Measurements from ENCODE around the gene WDR59. TPM values are rescaled to one million over a fixed set of nuclear protein-coding genes. Genes with fewer than 3 reads are reported as not detected.

The WDR59 gene
- polyA plus RNA-seq, 2 of the 4 experiments (the other 2 are of a cell fraction), result 33.4 to 52.2 TPM

GRCh38 chr16:74862743-74863244, 122.1 kb downstream of the WDR59 start:
- 19% methylated on average over 10 of the region's 10 CpGs for WGBS (ENCODE audit: missing lambda C conversion rate)
- DNase-seq (ENCODE audit: low read depth in 1 of 2, low spot score in 1 of 2) (peak; percentile 63 to 69), ATAC-seq (peak; percentile 88 to 89), FAIRE-seq (no peak)
- no peaks in the 10 kb centered on the region for H3K9me3 ChIP-seq
- H3K4me3 ChIP-seq, result no peak overlapping the region
- no peak overlapping the region for H3K27ac ChIP-seq
- no peak overlapping the region for H3K4me2 ChIP-seq
- peak; percentile 97 for TF ChIP-seq CTCF (IDR thresholded peaks at IDR 0.05)
- no peak for TF ChIP-seq ESRRA (IDR thresholded peaks at IDR 0.05; ENCODE audit: borderline replicate concordance, low read length)
- no peak for TF ChIP-seq HOXB13 (CRISPR knock-in tag; IDR thresholded peaks at IDR 0.05; ENCODE audit: low read depth)
- peak; percentile 92 for TF ChIP-seq SMC3 (IDR thresholded peaks at IDR 0.05)
- no peak for TF ChIP-seq CHD4 (IDR thresholded peaks at IDR 0.05; ENCODE audit: borderline replicate concordance)
- peak; percentile 94 to 98 for TF ChIP-seq RAD21 (conservative IDR thresholded peaks at IDR 0.05 in 1 of 2, IDR thresholded peaks at IDR 0.05 in 1 of 2)
- no peak for TF ChIP-seq REST (IDR thresholded peaks at IDR 0.05)
- ChIA-PET POLR2A (interaction anchor here (0.6 to 1.5 kb wide), 3 partner anchors 89 to 211 kb away, joined by 3 to 4 read pairs (median 3); partner anchors contain the start of genes FA2H and RFWD3), CTCF (interaction anchor here (0.5 to 7.3 kb wide), 93 partner anchors 8 to 558 kb away, joined by 3 to 176 read pairs (median 6); partner anchors contain the start of genes FA2H, MLKL and RFWD3)
- H3K4me1 ChIP-seq, result no peaks in the 10 kb centered on the region

GRCh38 chr16:74852500-74852875, 132.4 kb downstream of the WDR59 start:
- DNase-seq (ENCODE audit: low read depth in 1 of 2, low spot score in 1 of 2), result no peak
- TF ChIP-seq HDAC2 (IDR thresholded peaks at IDR 0.05) (no peak), CHD4 (IDR thresholded peaks at IDR 0.05; ENCODE audit: borderline replicate concordance) (no peak), GATA3 (IDR thresholded peaks at IDR 0.05; ENCODE audit: borderline replicate concordance) (no peak), MAX (IDR thresholded peaks at IDR 0.05) (no peak), CBX8 (IDR thresholded peaks at IDR 0.05) (no peak), EHMT2 (IDR thresholded peaks at IDR 0.05; ENCODE audit: low read depth) (no peak), JUNB (IDR thresholded peaks at IDR 0.05) (no peak), ATOH8 (CRISPR knock-in tag; IDR thresholded peaks at IDR 0.05; ENCODE audit: low read depth) (no peak), CEBPB (IDR thresholded peaks at IDR 0.05) (no peak), SMC3 (IDR thresholded peaks at IDR 0.05) (no peak), BCL3 (IDR thresholded peaks at IDR 0.05) (no peak), EHF (CRISPR knock-in tag; IDR thresholded peaks at IDR 0.05) (no peak), FOSL2 (IDR thresholded peaks at IDR 0.05) (no peak), FOSL2 (CRISPR knock-in tag; IDR thresholded peaks at IDR 0.05) (no peak), POLR2A (IDR thresholded peaks at IDR 0.05; ENCODE audit: low read length) (no peak), RFX5 (IDR thresholded peaks at IDR 0.05) (no peak)
- no peak for FAIRE-seq
- no peak overlapping the region for H3K4me3 ChIP-seq
- no peak overlapping the region for H3K4me2 ChIP-seq
- no peak for ATAC-seq
- WGBS (ENCODE audit: missing lambda C conversion rate), result 48% methylated on average over 4 of the region's 4 CpGs
- no peak overlapping the region for H3K27ac ChIP-seq
- H3K9me3 ChIP-seq, result no peaks in the 10 kb centered on the region
- POLR2A ChIA-PET, result no interaction called here
- H3K4me1 ChIP-seq, result no peaks in the 10 kb centered on the region
- CTCF ChIA-PET, result interaction anchor here (0.6 to 6.0 kb wide), 4 partner anchors 10 to 39 kb away, joined by 3 to 47 read pairs (median 3); no protein-coding TSS in a partner anchor
